T1000 (cell line): ENCODE measurements around the gene PLEKHA6.

Source experiments
- DNase-seq: peaks from one replicate; lab custom pipeline; 2025; ENCODE audit warnings: mixed read lengths; lab: John Stamatoyannopoulos, UW

The PLEKHA6 gene

DNA sequence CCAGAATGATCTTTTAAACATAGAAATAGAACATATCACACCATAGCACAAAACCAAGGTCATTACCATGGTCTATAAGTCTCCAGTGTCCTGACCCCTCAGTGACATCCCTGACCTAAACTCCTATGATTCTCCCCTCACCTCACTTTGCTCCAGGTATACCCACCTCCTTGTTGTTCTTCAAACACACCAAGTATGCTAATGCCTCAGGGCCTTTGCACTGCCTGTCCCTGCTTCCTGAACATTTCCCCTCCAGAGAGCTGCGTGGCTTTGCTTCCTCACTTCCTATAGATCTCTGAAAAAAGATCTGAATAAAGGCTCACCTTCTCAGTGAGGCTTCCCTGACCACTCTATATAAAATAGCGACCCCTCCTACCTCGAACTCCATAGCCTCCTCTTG is 147.0 kb downstream of the PLEKHA6 start:
- no peak for DNase-seq

GRCh38 chr1:204211046-204211445 is 148.7 kb downstream of the PLEKHA6 start:
- no peak for DNase-seq

- DNase-seq: peak; percentile 13
Observed at GRCh38 chr1:204207136-204207616, 152.6 kb downstream of the PLEKHA6 start.

GRCh38 chr1:204206121-204206520 is 153.6 kb downstream of the PLEKHA6 start:
- no peak for DNase-seq

- DNase-seq: no peak
Observed at GRCh38 chr1:204205486-204205885, 154.2 kb downstream of the PLEKHA6 start.

DNA sequence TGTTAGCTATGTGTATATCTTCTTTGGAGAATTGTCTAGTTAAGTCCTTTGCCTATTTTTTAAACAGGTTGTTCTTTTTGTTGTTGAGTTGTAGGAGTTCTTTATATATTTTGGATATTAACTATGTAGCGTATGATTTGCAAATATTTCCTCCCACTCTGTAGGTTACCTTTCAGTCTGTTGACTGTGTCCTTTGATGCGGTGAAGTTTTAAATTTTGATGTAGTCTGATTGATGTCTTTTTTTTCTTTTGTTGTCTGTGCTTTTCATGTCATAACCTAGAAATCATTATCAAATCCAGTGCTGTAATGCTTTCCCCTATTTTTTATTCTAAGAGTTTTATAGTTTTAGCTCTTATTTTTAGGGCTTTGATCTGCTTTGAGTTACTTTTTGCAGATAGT is 154.8 kb downstream of the PLEKHA6 start:
- no peak for DNase-seq

DNA sequence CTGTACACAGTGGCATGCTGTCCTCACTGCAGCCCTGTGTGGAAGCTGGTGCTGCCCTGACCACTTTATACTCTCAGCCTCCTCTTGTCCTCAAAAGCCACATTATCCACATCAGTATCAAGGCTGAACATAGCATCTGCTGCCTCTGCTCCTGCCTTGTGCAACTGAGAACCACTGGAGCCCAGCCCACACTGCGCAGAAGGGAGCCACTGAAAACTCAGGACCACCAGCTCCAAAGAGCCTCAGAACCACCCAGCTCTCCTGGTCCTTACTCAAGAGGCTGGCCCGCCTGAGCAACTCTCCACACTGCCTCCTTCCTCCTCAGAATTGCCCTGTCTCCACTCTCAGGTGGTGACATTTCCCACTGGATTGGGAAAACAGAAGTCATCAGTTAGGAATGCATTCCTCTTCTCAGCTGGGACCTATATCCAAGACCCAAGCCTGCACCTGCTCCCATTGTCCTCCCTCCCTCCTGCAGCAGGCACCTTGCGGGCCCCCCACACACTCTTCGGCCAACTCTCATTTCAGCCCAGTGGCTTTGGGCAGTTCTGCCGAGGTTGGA is 156.4 kb downstream of the PLEKHA6 start:
- no peak for DNase-seq

GRCh38 chr1:204202481-204202880 is 157.2 kb downstream of the PLEKHA6 start:
- DNase-seq: no peak

GRCh38 chr1:204201348-204202040 is 158.2 kb downstream of the PLEKHA6 start:
- no peak for DNase-seq

GRCh38 chr1:204199579-204199978 is 160.2 kb downstream of the PLEKHA6 start:
- no peak for DNase-seq

GRCh38 chr1:204198348-204199340 is 161.1 kb downstream of the PLEKHA6 start:
- peak; percentile 27 for DNase-seq

GRCh38 chr1:204197068-204197467 is 162.7 kb downstream of the PLEKHA6 start:
- DNase-seq: no peak

GRCh38 chr1:204196068-204196795 is 163.5 kb downstream of the PLEKHA6 start, which contains the start of gene KISS1:
Gene KISS1 (minus strand): TSS chr1:204196491. CDS start chr1:204192876, 3,615 bp downstream.
- DNase-seq: no peak

DNA sequence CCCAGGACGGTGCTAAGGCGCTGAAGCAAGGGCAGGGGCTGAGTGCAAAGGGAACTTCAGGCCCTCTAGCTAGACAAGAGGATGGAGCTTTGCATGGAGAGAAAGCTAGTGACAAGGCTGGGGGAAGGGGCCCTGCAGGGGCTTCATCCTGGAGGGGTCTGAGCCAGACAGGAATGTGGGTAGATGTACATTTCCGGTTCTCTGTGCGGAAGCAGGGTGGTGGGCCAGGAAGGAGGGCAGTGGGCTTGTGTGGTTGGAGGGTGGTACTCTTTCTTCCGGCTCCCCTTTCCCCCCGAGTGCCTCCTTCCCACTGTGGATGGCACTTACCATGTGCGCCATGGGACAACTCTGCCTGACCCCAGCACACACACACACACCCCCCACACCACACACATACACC is 165.0 kb downstream of the PLEKHA6 start:
- DNase-seq: no peak

DNA sequence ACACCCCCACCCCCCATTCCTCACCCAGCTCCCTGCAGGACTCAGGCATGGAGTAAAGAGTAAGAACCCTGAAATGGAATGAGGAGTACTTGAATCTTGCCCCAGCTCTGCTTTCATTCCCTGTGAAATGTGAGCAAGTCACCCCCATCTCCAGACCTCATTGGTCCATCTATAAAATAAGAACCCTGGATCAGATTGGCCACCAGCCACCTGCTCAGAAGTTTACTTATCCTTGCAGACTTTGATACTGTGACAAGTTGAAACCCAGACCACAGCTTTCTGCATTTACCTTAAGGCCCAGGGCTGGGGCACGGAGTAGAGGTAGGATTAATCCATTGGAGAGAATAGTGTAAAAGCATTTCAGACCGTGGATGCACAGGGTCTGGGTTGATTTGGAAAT is 165.6 kb downstream of the PLEKHA6 start:
- no peak for DNase-seq

DNA sequence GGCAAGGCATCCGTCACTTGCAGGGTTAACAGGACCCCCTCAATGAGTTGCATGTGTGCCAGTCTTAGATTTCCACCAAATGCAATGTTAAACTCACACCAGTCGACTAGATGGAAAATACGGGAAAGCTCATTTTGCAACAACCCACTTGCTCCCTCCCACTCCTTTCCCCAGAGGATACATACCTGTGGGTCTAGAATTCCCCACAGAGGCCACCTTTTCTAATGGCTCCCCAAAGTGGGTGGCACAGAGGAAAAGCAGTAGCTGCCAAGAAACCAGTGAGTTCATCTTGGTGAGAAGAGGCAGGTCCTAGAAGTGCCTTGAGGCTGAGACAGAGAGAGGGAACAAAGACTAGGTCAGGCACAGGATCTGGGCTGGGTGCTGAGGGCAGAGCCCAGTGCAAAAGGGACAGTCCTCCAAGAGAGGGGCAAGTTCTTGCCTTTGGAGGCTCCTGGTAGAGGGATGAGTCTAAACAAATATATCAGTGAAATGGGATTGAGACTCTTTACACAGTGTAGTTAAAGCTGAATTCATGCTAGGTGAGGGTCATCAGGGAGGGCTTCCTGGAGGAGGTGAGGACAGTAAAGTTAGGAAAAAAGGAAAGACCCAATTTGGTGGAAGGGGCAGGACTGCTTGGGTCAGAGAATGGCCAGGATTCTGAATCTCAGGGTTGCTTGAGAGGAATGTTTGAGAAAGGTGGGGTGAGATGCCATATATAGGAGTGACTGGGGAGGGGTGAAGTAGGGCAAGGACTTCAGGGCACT is 167.0 kb downstream of the PLEKHA6 start:
- DNase-seq: no peak

DNA sequence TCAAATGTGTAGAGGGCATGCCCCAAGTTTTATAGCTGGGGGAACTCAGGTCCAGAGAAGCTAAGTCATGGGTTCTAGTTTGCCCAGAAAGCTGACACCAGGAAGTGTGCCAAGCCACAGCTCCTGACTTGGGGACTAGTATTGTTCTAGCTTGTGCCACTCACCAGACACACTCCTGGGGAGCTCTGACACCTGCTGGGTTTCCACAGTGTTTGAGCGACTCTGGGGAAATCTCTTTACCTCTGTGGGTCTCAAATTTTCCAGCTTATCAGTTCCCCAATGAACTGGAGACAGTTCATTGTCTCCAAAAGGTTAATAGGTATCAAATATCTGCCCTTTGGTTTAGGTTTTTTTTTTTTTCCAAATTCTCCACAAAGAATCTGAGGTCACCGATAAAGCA is 167.7 kb downstream of the PLEKHA6 start:
- DNase-seq: no peak

- no peak for DNase-seq
Observed at GRCh38 chr1:204191456-204191855, 168.3 kb downstream of the PLEKHA6 start.

DNA sequence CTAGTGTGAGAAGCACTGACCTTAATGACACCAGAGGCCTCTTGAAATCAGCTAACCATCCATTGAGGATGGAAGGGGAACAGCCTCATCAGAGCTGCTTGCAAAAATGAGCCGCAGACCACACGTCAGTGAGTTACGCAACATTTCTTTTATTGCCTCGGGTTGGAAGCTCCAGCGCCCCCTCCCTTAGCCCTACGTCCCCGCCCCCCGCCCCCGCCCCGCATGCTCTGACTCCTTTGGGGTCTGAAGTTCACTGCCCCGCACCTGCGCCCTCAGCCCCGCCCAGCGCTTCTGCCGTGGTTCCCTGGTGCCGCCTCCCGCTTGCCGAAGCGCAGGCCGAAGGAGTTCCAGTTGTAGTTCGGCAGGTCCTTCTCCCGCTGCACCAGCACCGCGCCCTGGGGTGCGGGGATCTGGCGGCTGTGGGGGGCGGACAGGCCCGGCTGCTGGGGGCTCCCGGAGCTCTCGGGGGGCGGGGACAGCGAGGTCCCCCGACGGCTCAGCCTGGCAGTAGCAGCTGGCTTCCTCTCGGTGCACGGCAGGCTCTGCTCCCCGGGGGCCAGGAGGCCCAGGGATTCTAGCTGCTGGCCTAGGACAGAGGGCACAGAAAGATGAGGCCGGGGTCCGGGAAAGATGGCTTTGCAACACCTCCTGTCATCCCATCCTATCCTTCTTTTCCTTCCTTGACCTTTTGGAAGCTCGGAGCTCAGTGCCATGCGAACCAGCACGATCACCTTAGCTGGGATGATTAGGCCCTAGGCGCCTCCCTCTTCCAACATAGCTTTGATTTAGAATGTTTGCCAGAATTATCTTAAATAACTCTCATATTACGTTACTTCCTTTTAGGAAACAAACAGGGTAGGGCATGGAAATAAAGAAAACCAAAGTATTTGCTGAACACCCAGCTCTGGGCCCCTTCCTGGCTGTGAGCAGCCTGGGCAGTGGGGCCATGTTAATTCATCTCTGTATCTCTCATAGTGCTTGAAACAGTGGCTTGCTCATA is 169.2 kb downstream of the PLEKHA6 start:
- no peak for DNase-seq
